GDM1 (cell line): Measurements from ENCODE around the gene LHFPL3.

Experiments used
- DNase-seq: peaks from one replicate; lab custom pipeline; 2025; lab: John Stamatoyannopoulos, UW

Gene LHFPL3

GRCh38 chr7:104846731-104847130 is 518.3 kb downstream of the LHFPL3 start:
- DNase-seq: no peak

- DNase-seq: peak; percentile 22
Observed at GRCh38 chr7:104848138-104848990, 520.0 kb downstream of the LHFPL3 start.

- no peak for DNase-seq
Observed at GRCh38 chr7:104850374-104850773, 522.0 kb downstream of the LHFPL3 start.

- DNase-seq: no peak
Observed at GRCh38 chr7:104851268-104851667, 522.9 kb downstream of the LHFPL3 start.

GRCh38 chr7:104852386-104852785 is 524.0 kb downstream of the LHFPL3 start:
- DNase-seq: no peak

- DNase-seq: no peak
Observed at GRCh38 chr7:104855861-104856260, 527.5 kb downstream of the LHFPL3 start.

GRCh38 chr7:104857458-104858425 is 529.3 kb downstream of the LHFPL3 start:
- no peak for DNase-seq

GRCh38 chr7:104859754-104860426 is 531.5 kb downstream of the LHFPL3 start:
- no peak for DNase-seq

- no peak for DNase-seq
Observed at GRCh38 chr7:104861729-104862390, 533.5 kb downstream of the LHFPL3 start.

- no peak for DNase-seq
Observed at GRCh38 chr7:104862719-104863118, 534.3 kb downstream of the LHFPL3 start.

GRCh38 chr7:104873401-104873800 is 545.0 kb downstream of the LHFPL3 start:
- no peak for DNase-seq

- no peak for DNase-seq
Observed at GRCh38 chr7:104878577-104878976, 550.2 kb downstream of the LHFPL3 start.

- DNase-seq: no peak
Observed at GRCh38 chr7:104883248-104883717, 554.9 kb downstream of the LHFPL3 start.

- peak; percentile 60 for DNase-seq
Observed at GRCh38 chr7:104883718-104884452, 555.5 kb downstream of the LHFPL3 start.

- DNase-seq: no peak
Observed at GRCh38 chr7:104886651-104887050, 558.2 kb downstream of the LHFPL3 start.

GRCh38 chr7:104890216-104890615 is 561.8 kb downstream of the LHFPL3 start:
- no peak for DNase-seq

GRCh38 chr7:104891949-104892348 is 563.5 kb downstream of the LHFPL3 start:
- no peak for DNase-seq

- DNase-seq: no peak
Observed at GRCh38 chr7:104894314-104894713, 565.9 kb downstream of the LHFPL3 start.

GRCh38 chr7:104894726-104895521 is 566.5 kb downstream of the LHFPL3 start:
- DNase-seq: no peak
